ENCODE data around the gene KCNS1. TPM values are rescaled to one million over a fixed set of nuclear protein-coding genes. Genes with fewer than 3 reads are reported as not detected.

Gene KCNS1
- total RNA-seq, 2 experiments from 2014 or later: 0.05 to 0.11 TPM

DNA sequence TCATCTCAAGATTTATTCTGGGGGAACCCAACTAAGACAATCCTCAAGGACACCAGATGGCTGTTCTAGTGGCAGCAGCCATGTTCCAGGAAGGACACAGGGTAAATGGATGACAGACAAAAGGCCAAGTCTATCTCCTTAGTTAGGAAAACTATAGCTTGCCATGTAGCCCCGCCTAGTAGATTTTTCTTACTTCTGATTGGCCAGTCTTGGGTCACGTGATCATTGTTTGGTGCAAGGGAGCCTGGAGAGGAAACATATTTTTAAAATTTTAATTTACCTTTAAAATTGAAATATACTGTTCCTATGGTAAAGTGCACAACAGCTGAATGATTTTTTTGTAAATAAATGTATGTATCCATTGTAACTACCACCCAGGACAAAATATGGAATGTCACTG, 4.4 kb upstream of the KCNS1 start:
- H3K36me3 Mint-ChIP-seq (ENCODE audit: low read depth): no peaks in the 10 kb centered on the region
- peaks cover 4% of the 10 kb centered on the region for H3K4me1 Mint-ChIP-seq (ENCODE audit: low read depth)
- no peak for ATAC-seq
- DNase-seq: no peak
- ChIA-PET POLR2A (no interaction called here), CTCF (interaction anchor here (1.1 to 11.6 kb wide), 4 partner anchors 8 to 187 kb away, joined by 3 to 144 read pairs (median 8); partner anchors contain the start of gene KCNS1)
- no peak overlapping the region for H3K4me3 Mint-ChIP-seq
- no peaks in the 10 kb centered on the region for H3K9me3 Mint-ChIP-seq (ENCODE audit: insufficient read depth)
- peaks cover 32% of the 10 kb centered on the region for H3K27me3 Mint-ChIP-seq (ENCODE audit: low read depth)
- no peak overlapping the region for H3K27ac Mint-ChIP-seq

DNA sequence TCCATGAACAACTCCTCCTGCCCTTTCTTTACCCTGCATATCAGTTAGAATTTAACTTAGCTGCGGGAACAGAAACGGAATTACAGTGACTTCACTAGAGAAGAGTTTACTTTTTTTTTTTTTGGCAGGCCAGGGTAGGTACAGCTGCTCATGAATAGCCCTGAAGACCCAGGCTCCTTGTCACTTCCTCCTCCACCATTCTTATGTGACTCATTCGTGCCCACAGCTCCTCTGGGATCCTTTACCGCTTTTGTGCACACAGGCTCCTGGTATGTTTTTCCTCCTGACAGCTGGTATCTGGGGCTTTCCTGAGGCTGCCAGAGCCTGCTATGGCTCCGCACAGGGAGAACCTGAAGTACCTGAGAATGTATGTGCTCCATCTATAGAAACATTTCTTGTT, 3.9 kb upstream of the KCNS1 start:
- DNase-seq: no peak
- no peak overlapping the region for H3K4me3 Mint-ChIP-seq
- H3K27me3 Mint-ChIP-seq (ENCODE audit: low read depth): peaks cover 37% of the 10 kb centered on the region
- ChIA-PET CTCF (interaction anchor here (0.9 to 15.3 kb wide), 4 partner anchors 8 to 189 kb away, joined by 3 to 489 read pairs (median 75); partner anchors contain the start of gene KCNS1), POLR2A (no interaction called here)
- no peak for ATAC-seq
- H3K27ac Mint-ChIP-seq: no peak overlapping the region
- H3K9me3 Mint-ChIP-seq (ENCODE audit: insufficient read depth): no peaks in the 10 kb centered on the region
- no peaks in the 10 kb centered on the region for H3K36me3 Mint-ChIP-seq (ENCODE audit: low read depth)
- peaks cover 4% of the 10 kb centered on the region for H3K4me1 Mint-ChIP-seq (ENCODE audit: low read depth)

DNA sequence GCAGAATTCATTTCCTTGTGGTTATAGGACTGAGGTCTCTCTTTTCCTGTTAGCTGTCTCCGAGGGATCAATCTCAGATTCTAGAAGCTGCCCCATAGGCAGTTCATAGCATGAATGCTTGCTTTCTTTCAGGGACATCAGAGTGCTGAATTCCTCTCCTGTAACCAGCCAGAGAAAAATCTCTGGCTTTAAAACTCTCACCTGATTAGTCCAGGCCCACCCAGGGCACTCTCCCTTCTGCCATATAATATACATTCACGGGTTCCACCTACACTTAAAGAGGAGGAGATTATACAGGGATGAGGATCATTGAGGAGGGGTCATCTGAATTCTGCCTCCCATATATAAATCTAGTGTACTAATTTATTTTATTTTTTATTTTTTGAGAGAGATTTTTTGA, 2.1 kb upstream of the KCNS1 start:
- peaks cover 11% of the 10 kb centered on the region for H3K4me1 Mint-ChIP-seq (ENCODE audit: low read depth)
- DNase-seq (no peak), ATAC-seq (no peak)
- ChIA-PET CTCF (interaction anchor here (1.5 to 15.3 kb wide), 2 partner anchors 8 to 57 kb away, joined by 3 to 489 read pairs; no protein-coding TSS in a partner anchor), POLR2A (no interaction called here)
- no peak overlapping the region for H3K4me3 Mint-ChIP-seq
- peaks cover 50% of the 10 kb centered on the region for H3K27me3 Mint-ChIP-seq (ENCODE audit: low read depth)
- H3K36me3 Mint-ChIP-seq (ENCODE audit: low read depth): no peaks in the 10 kb centered on the region
- no peaks in the 10 kb centered on the region for H3K9me3 Mint-ChIP-seq (ENCODE audit: insufficient read depth)
- H3K27ac Mint-ChIP-seq: no peak overlapping the region

DNA sequence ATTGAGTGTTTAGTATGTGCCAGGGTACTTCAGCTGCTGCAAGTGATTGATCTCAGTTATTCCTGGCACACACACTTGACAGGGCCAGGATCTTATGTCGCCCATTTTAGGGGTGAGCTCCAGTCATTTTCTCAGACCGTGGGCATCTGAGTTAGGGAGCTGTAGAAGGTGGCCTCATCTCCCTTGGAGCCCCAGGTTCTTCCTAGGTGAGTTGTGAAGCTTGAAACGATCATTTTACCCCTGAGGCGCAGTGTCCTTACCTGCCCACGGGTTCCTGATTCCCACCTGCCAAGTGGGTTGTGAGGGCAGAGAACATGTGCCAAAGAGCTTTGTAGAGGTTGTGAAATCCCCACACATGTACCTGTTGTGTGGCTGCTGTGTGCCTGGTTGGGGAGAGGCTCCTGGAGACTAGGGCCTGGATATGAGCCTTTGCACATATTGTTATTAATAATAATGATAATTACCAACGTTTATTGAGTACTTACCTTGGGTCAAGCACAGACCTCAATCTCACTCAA, 465 bp upstream of the KCNS1 start:
- H3K9me3 Mint-ChIP-seq (ENCODE audit: insufficient read depth): no peaks in the 10 kb centered on the region
- H3K36me3 Mint-ChIP-seq (ENCODE audit: low read depth): peaks cover 2% of the 10 kb centered on the region
- no peak overlapping the region for H3K27ac Mint-ChIP-seq
- peaks cover 51% of the 10 kb centered on the region for H3K27me3 Mint-ChIP-seq (ENCODE audit: low read depth)
- ChIA-PET POLR2A (no interaction called here), CTCF (interaction anchor here (7.2 to 15.3 kb wide), 3 partner anchors 8 to 191 kb away, joined by 100 to 489 read pairs (median 144); partner anchors contain the start of gene WFDC5)
- DNase-seq (no peak), ATAC-seq (no peak)
- H3K4me1 Mint-ChIP-seq (ENCODE audit: low read depth): peaks cover 17% of the 10 kb centered on the region
- no peak overlapping the region for H3K4me3 Mint-ChIP-seq

DNA sequence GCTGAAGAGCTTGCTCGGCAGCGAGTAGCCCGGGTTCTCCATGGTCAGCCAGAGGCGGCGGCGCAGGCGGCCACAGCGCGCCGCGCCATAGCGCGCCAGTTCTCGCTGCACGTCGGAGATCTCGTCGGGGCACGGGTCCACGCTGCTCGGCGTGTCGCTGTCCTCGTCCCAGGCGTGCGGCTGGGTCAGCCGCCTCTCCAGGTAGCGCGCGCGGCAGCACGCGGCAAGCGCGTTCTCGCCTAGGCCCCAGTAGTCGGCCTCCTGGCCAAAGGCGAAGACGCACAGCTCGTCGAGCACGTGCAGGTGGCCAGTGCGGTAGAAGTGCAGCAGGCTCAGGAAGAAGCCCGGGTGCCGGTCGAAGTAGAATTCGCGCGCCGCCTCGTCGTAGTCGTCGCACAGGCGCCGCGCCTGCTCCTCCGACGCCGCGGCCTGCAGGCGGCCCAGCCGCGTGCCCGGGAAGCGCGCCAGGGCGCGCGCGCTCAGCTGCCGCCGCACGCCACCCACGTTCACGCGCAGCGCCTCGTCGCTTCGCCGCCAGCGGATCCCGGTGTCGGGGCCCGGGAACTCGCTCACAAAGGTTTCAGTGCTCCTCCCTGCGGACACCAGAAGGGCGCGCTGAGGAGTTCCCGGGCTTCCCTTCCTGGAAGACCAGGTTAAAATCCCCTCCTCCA, 2.7 kb downstream of the KCNS1 start:
- Mint-ChIP-seq H3K36me3 (ENCODE audit: low read depth) (peaks cover 2% of the 10 kb centered on the region), H3K4me1 (ENCODE audit: low read depth) (peaks cover 17% of the 10 kb centered on the region), H3K27ac (no peak overlapping the region), H3K27me3 (ENCODE audit: low read depth) (peaks cover 46% of the 10 kb centered on the region), H3K9me3 (ENCODE audit: insufficient read depth) (no peaks in the 10 kb centered on the region), H3K4me3 (peak overlapping the region; percentile 9)
- ChIA-PET CTCF (interaction anchor here (0.8 to 15.3 kb wide), 14 partner anchors 11 to 339 kb away, joined by 3 to 489 read pairs (median 7); partner anchors contain the start of gene WFDC5), POLR2A (interaction anchor here (0.6 kb wide), 2 partner anchors 53 to 209 kb away, joined by 3 to 5 read pairs; no protein-coding TSS in a partner anchor)
- ATAC-seq (peak; percentile 17), DNase-seq (no peak)

DNA sequence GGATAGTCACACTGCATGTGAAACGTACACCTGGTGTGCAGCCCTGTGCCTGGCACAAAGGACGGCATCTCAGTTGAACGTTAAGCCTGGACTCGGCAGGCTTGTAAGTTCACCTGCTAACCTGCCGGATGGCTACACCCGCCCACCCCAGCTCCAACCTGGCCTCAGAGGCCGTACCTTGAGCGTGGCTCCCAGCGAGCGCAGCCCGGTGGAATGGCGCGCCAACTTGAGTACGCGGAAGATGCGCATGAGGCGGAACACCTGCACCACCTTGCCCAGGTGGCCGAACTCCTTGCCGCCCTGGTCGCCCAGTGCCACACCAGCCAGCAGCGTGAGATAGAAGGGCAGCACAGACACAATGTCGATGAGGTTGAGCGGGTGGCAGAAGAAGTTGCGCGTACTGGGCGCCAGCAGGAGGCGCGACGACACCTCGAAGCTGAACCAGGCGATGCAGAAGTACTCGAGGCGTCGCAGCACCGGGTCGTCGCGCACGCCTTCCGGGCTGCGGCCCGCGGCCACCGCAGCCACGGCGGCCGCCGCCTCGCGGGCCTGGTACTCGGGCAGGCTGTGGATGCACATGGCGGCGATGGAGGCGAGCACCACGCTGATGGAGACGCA, 3.3 kb downstream of the KCNS1 start:
- Mint-ChIP-seq H3K27ac (no peak overlapping the region), H3K4me1 (ENCODE audit: low read depth) (peaks cover 17% of the 10 kb centered on the region), H3K9me3 (ENCODE audit: insufficient read depth) (no peaks in the 10 kb centered on the region), H3K27me3 (ENCODE audit: low read depth) (peaks cover 44% of the 10 kb centered on the region), H3K36me3 (ENCODE audit: low read depth) (peaks cover 2% of the 10 kb centered on the region), H3K4me3 (peak overlapping the region; percentile 53)
- DNase-seq: peak; percentile 67
- POLR2A ChIA-PET: interaction anchor here (0.6 to 1.7 kb wide), 2 partner anchors 14 to 208 kb away, joined by 3 to 4 read pairs; no protein-coding TSS in a partner anchor
- CTCF ChIA-PET: interaction anchor here (0.8 to 15.3 kb wide), 21 partner anchors 11 to 673 kb away, joined by 3 to 489 read pairs (median 5); partner anchors contain the start of genes PABPC1L and WFDC5
- peak; percentile 57 for ATAC-seq

DNA sequence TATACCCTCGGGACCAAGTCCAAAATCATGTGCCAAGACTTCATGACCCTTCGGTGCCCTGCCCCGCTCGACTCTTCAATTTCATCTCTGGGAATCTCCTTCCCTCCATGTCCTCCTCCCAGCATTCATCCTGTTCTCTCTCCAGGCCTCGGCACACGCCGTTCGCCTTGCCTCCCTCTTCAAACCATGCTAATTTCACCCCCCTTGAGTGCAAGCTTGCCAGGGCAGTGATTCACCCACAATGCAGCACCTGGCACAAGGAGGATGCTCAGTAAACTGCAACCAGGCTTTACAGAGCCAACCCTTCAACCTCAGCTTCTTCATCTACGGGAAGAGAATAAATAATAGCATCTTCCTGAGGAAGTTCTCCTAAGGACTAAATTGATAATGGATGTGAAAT, 4.1 kb downstream of the KCNS1 start:
- no peak overlapping the region for H3K27ac Mint-ChIP-seq
- peaks cover 2% of the 10 kb centered on the region for H3K36me3 Mint-ChIP-seq (ENCODE audit: low read depth)
- peaks cover 41% of the 10 kb centered on the region for H3K27me3 Mint-ChIP-seq (ENCODE audit: low read depth)
- H3K4me3 Mint-ChIP-seq: no peak overlapping the region
- ATAC-seq: no peak
- CTCF ChIA-PET: interaction anchor here (0.5 to 15.3 kb wide), 30 partner anchors 10 to 674 kb away, joined by 3 to 489 read pairs (median 7); partner anchors contain the start of genes PABPC1L, TOMM34 and WFDC5
- H3K4me1 Mint-ChIP-seq (ENCODE audit: low read depth): peaks cover 17% of the 10 kb centered on the region
- DNase-seq: no peak
- no peaks in the 10 kb centered on the region for H3K9me3 Mint-ChIP-seq (ENCODE audit: insufficient read depth)
- POLR2A ChIA-PET: interaction anchor here (1.7 kb wide), 1 partner anchor 15 kb away, joined by 4 read pairs; no protein-coding TSS in a partner anchor

DNA sequence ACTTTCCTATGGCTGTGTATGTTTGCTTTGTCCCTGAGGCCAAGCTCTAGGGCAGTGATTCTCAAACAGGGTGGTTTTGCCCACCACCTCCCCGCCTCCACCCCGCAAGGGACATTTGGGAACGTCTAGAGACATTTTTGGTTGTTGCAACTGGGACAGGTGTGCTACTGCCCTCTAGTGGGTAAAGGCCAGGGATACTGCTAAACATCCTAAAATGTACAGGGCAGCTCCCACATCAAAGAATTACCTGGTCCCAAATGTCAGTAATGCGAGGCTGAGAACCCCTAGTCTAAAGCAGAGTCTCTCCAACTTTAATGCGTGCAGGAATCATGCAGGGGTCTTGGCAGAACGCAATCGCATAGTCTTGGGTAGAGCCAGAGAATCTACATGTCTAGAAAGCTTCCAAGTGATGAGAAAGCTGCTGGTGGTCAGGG, 5.1 kb downstream of the KCNS1 start:
- CTCF ChIA-PET: interaction anchor here (0.6 to 15.3 kb wide), 46 partner anchors 9 to 768 kb away, joined by 3 to 489 read pairs (median 5); partner anchors contain the start of genes PABPC1L, TOMM34 and WFDC5
- ATAC-seq (peak; percentile 52), DNase-seq (peak; percentile 75)
- H3K4me3 Mint-ChIP-seq: no peak overlapping the region
- POLR2A ChIA-PET: interaction anchor here (0.6 to 1.7 kb wide), 5 partner anchors 16 to 128 kb away, joined by 3 to 5 read pairs (median 3); no protein-coding TSS in a partner anchor
- H3K27ac Mint-ChIP-seq: no peak overlapping the region
- peaks cover 13% of the 10 kb centered on the region for H3K4me1 Mint-ChIP-seq (ENCODE audit: low read depth)
- peaks cover 6% of the 10 kb centered on the region for H3K36me3 Mint-ChIP-seq (ENCODE audit: low read depth)
- H3K9me3 Mint-ChIP-seq (ENCODE audit: insufficient read depth): no peaks in the 10 kb centered on the region
- H3K27me3 Mint-ChIP-seq (ENCODE audit: low read depth): peaks cover 34% of the 10 kb centered on the region

DNA sequence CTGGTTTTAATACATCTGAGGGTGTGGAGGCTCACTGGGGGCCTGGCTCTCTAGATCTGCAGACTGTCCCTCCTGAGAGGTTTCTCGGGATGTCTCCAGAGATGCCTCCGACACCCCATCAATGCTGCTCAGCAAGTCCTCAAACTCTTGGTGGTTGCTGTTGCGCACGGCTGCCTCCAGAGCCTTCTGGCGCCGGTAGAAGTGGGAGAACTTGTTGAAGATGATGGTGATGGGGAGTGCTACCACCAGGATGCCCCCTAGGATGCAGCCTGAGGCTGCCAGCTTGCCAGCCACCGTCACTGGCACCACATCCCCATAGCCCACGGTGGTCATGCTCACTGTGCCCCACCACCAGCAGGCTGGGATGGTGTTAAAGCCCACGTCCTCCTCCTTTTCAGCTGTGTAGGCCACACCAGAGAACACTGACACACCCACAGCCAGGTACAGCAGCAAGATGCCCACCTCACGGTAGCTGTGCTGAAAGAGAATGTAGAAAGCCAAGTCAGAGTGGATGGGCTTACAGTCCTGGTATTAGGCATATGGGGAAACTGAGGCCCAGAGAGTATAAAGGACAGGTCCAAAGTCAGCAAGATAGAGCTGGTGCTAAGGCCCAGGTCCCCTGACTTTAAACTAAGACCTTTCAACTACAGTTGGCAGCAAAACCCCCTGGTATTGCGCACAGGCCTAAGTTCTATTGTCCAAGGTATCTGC, 5.9 kb downstream of the KCNS1 start:
- ATAC-seq (no peak), DNase-seq (no peak)
- CTCF ChIA-PET: interaction anchor here (0.6 to 15.3 kb wide), 37 partner anchors 8 to 767 kb away, joined by 3 to 489 read pairs (median 6); partner anchors contain the start of genes PABPC1L, TOMM34 and WFDC5
- H3K27me3 Mint-ChIP-seq (ENCODE audit: low read depth): peaks cover 28% of the 10 kb centered on the region
- POLR2A ChIA-PET: interaction anchor here (1.0 kb wide), 2 partner anchors 51 to 105 kb away, joined by 3 to 5 read pairs; no protein-coding TSS in a partner anchor
- H3K4me1 Mint-ChIP-seq (ENCODE audit: low read depth): peaks cover 13% of the 10 kb centered on the region
- H3K27ac Mint-ChIP-seq: no peak overlapping the region
- no peak overlapping the region for H3K4me3 Mint-ChIP-seq
- H3K9me3 Mint-ChIP-seq (ENCODE audit: insufficient read depth): no peaks in the 10 kb centered on the region
- peaks cover 11% of the 10 kb centered on the region for H3K36me3 Mint-ChIP-seq (ENCODE audit: low read depth)

DNA sequence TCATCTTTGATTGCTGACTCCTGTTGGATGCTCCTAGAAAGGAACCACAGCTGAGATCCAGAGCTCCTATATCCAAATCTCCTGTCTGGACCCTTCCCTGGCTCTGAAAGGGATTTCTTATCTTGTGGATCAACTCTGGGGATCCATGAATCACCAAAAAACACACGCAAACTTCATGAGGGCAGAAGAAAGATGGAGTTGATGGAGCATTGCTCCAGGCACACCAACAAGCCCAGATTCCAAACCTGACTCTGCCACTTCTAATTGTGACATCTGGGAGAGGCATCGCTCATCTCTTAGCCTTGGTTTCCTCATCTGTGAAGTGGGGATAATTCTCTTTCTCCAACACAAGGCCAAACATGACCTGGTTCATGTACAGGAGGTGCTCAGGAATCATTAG, 6.7 kb downstream of the KCNS1 start:
- peaks cover 13% of the 10 kb centered on the region for H3K4me1 Mint-ChIP-seq (ENCODE audit: low read depth)
- ATAC-seq (no peak), DNase-seq (no peak)
- H3K36me3 Mint-ChIP-seq (ENCODE audit: low read depth): peaks cover 17% of the 10 kb centered on the region
- no peaks in the 10 kb centered on the region for H3K9me3 Mint-ChIP-seq (ENCODE audit: insufficient read depth)
- H3K27ac Mint-ChIP-seq: no peak overlapping the region
- POLR2A ChIA-PET: interaction anchor here (1.0 kb wide), 1 partner anchor 50 kb away, joined by 4 read pairs; no protein-coding TSS in a partner anchor
- CTCF ChIA-PET: interaction anchor here (1.0 to 15.3 kb wide), 5 partner anchors 15 to 82 kb away, joined by 3 to 489 read pairs (median 64); partner anchors contain the start of gene WFDC5
- H3K27me3 Mint-ChIP-seq (ENCODE audit: low read depth): peaks cover 20% of the 10 kb centered on the region
- H3K4me3 Mint-ChIP-seq: no peak overlapping the region

DNA sequence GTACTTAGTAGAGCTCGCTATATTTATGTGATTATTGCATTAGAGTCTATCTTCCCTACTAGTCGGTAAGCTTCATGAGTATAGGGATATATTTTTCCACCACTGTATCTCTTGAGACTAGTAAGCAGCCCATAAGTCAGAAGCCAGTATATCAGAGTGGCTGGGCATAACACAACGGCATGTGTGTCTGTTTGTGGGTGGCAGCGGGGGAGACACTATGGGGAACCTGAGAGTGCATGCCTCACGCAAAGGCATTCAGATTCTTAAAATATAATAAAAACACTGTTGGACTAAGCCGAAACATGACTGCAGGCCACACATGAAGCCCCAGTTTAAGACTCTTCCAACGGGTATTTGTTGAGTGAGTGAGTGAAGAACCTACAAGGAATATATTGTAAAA, 8.0 kb downstream of the KCNS1 start:
- ChIA-PET CTCF (interaction anchor here (0.6 to 15.3 kb wide), 4 partner anchors 16 to 204 kb away, joined by 3 to 489 read pairs (median 74); partner anchors contain the start of gene WFDC5), POLR2A (interaction anchor here (0.6 to 1.0 kb wide), 2 partner anchors 49 to 55 kb away, joined by 3 to 4 read pairs; no protein-coding TSS in a partner anchor)
- Mint-ChIP-seq H3K27me3 (ENCODE audit: low read depth) (peaks cover 12% of the 10 kb centered on the region), H3K36me3 (ENCODE audit: low read depth) (peaks cover 22% of the 10 kb centered on the region), H3K9me3 (ENCODE audit: insufficient read depth) (no peaks in the 10 kb centered on the region), H3K4me3 (no peak overlapping the region), H3K27ac (no peak overlapping the region), H3K4me1 (ENCODE audit: low read depth) (peaks cover 6% of the 10 kb centered on the region)
- DNase-seq (no peak), ATAC-seq (no peak)
